Upper lobe of left lung (tissue), 4 donors: ENCODE results near the gene RAMAC.

Source experiments
- EP300 ChIP-seq, 4 donors: sonication (generic); formaldehyde crosslinking; IDR thresholded peaks; one replicate each; pipeline ENCODE4 v1.5.1; 2017; ENCODE audit warnings: antibody characterized with exemption in 4 of 4, control low read depth in 2 of 4
- POLR2A ChIP-seq, 4 donors: fragments of 450-650 bp; IDR thresholded peaks; one replicate each; pipeline ENCODE4 v1.5.1; 2016 to 2017; ENCODE audit warnings: antibody characterized with exemption in 4 of 4, mild to moderate bottlenecking in 2 of 4
- POLR2AphosphoS5 ChIP-seq, 2 donors: sonication (generic); formaldehyde crosslinking; IDR thresholded peaks; one replicate each; pipeline ENCODE4 v1.5.1; 2017; ENCODE audit warnings: antibody characterized with exemption in 2 of 2
- TF ChIP-seq, protein P1 (sequence below), 6 experiments: fragments of 450-650 bp in 4 of 6; fragments of 200-600 bp in 2 of 6; sonication (generic) in 2 of 6; IDR thresholded peaks; one replicate each; pipeline ENCODE4 v1.5.1; 2016 to 2019; ENCODE audit warnings: antibody characterized with exemption in 6 of 6

DNA sequence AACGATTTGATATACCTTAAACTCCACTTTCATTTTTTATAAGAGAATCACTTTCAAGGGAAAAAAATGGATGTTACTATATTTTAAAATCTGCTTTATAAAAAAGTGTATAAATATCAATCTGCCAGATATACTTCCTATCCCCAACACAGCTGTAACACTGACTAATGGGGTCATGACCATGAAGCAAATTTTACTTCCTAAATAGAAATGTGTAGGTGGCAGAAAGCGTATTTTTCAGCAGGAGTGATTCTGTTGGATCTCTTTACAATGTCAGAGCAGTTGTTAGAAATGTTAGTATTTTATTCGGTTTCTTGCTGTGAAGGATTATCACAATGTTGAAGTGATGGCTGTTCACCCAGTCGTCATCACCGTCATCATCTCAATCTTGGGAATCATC is 30.9 kb downstream of the RAMAC start:
- TF ChIP-seq, protein P1, sequence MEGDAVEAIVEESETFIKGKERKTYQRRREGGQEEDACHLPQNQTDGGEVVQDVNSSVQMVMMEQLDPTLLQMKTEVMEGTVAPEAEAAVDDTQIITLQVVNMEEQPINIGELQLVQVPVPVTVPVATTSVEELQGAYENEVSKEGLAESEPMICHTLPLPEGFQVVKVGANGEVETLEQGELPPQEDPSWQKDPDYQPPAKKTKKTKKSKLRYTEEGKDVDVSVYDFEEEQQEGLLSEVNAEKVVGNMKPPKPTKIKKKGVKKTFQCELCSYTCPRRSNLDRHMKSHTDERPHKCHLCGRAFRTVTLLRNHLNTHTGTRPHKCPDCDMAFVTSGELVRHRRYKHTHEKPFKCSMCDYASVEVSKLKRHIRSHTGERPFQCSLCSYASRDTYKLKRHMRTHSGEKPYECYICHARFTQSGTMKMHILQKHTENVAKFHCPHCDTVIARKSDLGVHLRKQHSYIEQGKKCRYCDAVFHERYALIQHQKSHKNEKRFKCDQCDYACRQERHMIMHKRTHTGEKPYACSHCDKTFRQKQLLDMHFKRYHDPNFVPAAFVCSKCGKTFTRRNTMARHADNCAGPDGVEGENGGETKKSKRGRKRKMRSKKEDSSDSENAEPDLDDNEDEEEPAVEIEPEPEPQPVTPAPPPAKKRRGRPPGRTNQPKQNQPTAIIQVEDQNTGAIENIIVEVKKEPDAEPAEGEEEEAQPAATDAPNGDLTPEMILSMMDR (IDR thresholded peaks at IDR 0.05) = no peak
- TF ChIP-seq POLR2AphosphoS5 (IDR thresholded peaks at IDR 0.05) = no peak
- no peak for TF ChIP-seq EP300 (IDR thresholded peaks at IDR 0.05)
- no peak for TF ChIP-seq POLR2A (IDR thresholded peaks at IDR 0.05)
